HT1080 (cell line): ENCODE data around the gene FAM241B. TPM values are rescaled to one million over a fixed set of nuclear protein-coding genes. Genes with fewer than 3 reads are reported as not detected.

Experiments used
- DNase-seq: peaks from one replicate; pipeline ENCODE4 v3.0.0-alpha.2; 2015; ENCODE audit warnings: low read depth
- polyA plus RNA-seq, 2 experiments: library from polyadenylated mRNA; depleted of rRNA; stranded (reverse); fragments of >200 nt; gene quantifications; 2 replicates each; pipeline ENCODE4 v1.2.3, GENCODE V29; 2015
- total RNA-seq: library from RNA; depleted of rRNA; stranded (reverse); fragments of >200 nt; shearing (Covaris generic); gene quantifications from 2 replicates; pipeline ENCODE4 v1.2.3, GENCODE V29; 2014; rRNA removed

FAM241B gene, protein sequence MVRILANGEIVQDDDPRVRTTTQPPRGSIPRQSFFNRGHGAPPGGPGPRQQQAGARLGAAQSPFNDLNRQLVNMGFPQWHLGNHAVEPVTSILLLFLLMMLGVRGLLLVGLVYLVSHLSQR
- total RNA-seq: 4.1 and 4.6 TPM in 2 replicates
- 11.1 and 14.1 TPM in 2 replicates for polyA plus RNA-seq (2015; cell fraction: cytosol; rRNA removed)
- polyA plus RNA-seq (2015; cell fraction: nucleus; rRNA removed): 10.1 and 11.3 TPM in 2 replicates

DNA sequence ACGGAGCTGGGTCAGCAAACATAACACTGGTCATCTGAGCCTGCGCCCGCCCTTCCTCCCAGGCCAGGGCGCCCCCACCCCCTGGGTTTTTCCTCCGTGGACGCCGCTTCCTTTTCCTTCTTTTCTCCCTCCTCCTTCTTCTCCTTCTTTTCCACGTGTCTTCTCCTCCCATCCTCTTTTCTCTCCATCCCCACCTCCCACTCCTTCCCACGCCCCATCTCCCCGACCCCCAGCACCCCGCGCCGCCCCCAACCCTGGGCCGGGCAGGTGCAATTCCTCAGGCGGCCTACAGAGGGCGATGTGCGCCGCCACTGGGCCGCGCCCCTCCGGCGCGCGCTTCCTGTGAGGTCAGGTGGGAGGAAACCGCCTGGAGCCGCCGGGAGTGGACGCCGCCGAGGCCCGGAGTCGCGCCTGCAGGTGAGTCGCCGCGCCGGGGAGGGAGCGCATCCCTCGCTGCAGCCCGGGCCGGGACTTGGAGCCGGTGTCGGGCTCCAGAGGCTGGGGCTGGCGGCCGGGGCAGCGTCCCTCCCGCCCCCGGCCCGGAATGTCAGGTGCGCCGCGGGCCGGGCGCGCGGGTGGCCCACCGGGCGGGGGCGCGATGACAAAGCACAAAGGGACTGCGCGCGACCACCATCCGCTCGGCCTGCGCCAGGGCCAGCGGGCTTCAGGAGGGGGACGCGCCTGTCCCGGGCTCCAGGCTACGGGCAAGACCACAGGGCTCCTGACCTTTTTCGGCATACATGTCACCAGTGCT is at the start of gene FAM241B:
Gene FAM241B, plus strand, starts transcription at position 351 of the 754 bp plus-strand sequence. CDS start 1,497 bp downstream, outside the sequence.
- DNase-seq: peak; percentile 21

DNA sequence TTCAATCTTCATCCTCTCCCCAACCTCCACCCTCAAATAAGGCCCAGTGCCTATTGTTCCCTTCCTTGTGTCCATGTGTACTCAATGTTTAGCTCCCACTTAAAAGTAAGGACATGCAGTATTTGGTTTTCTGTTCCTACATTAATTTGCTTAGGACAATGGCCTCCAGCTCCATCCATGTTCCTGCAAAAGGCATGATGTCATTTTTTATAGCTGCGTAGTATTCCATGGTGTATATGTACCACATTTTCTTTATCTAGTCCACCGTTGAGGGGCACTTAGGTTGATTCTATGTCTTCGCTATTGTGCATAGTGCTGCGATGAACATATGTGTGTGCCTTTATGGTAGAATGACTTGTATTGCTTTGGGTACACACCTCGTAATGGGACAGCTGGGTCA is 49.6 kb upstream of the FAM241B start:
- no peak for DNase-seq

DNA sequence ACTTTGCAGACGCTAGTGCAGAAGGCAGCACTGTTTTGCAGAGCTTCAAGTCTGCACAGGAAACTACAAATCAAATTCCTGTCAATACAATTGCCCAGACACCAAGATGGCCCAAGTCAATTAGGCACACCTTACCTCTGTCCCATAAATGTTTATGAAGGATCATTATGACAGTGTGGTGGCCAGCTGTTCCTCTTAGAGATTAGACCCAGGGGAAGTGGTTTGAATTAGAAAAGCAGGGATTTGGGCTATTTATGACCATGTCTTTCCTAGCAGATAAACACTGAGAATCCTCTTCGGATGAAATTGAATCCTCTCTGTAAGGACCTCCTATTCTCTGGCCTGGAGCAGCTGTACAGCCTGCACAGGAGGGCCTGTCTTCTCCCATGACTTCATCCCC is 46.9 kb upstream of the FAM241B start:
- no peak for DNase-seq

DNA sequence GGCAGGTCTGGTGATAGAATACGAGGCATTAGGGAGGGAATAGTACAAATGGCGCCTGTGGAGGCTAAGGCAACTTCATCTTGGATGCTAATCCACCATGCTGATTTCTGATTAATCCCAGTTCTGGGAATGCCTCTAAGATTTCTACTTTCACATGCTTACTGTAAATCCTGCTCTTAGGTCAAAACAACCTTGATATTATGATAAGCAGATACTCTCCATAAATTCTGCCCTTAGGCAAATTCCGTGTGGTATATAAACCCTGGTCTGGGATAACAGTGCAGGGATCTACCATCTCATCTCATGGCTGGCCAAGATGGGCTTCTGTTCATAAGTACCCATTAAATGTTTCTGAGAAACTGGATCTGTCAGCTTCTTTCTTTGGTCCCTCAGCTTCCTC is 45.4 kb upstream of the FAM241B start:
- DNase-seq: no peak

DNA sequence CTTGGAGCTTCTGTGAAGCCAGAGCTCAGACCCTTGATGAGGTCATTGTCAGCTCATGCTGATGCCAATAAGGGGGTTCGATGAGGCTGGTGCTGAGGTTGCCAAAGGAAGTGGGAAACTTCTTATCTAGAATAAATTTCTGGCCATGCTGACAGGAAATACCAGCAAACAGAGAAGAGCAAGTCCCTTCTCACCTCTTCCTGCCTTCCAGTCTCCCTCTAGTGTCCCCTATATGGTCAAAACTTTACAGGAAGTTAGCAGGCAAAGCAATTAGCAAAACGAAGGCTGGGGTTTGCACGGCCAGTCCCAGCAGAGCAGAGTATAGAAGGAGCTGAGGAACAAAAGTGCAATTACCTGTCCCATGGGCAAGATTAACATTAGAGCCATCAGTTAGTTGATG is 41.7 kb upstream of the FAM241B start:
- DNase-seq: peak; percentile 17

DNA sequence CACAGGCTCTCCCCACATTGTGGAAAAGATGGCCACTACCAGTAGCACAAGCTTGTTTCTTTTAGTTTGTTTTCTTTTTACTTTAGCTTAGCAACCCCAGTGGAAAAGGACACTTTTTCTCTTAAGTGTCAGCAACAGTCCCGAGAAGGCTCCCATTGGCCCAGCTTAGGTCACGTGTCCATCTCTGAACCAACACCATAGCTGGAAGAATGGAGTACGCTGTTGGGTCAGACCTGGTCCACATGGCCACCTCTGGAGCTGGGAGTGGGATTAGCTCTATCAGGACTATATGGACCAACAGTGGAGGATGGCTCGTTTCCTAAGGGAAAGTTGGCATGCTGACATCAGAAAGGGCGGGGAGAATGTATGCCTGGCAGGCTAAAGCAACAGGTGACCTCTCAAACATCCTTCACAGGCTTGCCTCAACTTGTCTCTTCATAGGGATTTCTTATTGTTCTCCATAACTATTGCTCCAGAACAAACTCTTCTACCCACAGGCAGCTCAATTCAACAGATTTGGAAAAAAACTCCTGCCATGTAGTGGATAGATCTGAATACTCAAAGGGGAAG is 29.2 kb upstream of the FAM241B start:
- DNase-seq: no peak

DNA sequence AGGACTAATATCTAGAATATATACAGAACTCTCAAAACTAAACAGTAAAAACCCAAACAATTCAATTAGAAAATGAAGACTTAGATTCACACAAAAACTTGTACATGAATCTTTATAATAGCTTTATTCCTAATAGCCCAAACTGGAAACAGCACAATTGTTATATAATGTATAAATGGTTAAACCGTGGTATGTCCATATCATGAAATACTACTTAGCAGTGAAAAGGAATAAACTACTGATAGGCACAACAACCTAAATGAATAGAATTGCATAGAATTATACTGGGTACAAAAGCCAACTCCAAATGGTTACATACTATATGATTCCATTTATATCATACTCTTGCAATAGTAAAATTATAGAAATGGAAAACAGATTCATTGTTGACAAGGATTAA is 21.0 kb upstream of the FAM241B start:
- no peak for DNase-seq

DNA sequence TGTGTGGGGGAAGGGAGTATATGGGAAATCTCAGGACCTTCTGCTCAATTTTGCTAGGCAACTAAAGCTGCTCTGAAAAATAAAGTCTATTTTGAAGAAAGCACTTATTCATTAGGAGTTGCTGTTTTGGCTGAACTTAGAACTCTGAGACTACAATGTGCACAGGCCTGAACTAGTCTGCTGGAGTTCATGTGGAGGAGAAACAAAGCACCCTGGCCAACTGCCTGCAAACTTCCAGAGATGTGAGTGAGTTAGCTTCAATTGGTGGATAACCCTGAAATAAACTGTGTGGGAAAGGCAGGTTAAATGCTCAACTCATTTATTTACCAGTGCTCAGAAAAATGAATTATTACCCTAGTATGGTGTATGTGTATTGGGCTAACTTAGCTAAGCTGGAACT is 17.3 kb upstream of the FAM241B start:
- DNase-seq: no peak

DNA sequence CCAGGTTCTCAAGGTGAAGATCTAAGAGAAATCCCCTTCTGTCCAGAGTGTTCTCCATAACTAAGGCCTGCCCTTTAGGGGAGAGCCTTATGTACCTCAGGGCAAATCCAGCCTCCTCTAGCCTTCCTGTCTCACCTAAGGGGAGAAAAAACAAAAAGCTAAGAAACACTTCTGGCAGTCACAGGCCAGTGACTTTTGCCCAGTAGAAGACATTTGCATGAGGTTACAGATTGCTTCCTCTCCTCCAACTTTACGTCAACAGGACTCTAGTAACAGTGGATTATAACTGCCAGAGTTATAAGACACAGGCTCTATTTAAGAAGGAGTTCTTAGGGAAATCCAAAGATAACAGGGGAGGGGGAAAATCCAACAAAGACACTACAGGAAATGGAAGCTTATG is 15.9 kb upstream of the FAM241B start:
- DNase-seq: no peak

DNA sequence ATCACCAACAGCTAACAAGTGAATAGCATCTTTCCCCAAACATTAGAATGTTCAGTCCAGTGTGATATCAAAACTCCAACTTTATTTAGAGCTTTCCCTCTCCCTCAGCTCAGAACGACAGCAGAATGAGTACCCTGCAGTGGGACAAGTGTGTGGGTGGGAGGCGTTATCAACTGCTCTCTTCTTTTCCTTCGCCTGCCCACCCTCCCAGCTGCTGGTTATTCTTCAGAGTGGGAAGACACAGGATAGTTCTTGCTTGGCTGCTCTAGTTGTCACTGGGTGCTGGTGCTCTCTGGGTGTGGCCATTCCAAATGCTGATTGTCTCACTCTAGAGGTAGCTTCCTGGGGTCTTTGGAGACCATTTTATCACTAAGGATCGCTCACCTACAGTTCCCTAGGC is 13.7 kb upstream of the FAM241B start:
- DNase-seq: no peak

DNA sequence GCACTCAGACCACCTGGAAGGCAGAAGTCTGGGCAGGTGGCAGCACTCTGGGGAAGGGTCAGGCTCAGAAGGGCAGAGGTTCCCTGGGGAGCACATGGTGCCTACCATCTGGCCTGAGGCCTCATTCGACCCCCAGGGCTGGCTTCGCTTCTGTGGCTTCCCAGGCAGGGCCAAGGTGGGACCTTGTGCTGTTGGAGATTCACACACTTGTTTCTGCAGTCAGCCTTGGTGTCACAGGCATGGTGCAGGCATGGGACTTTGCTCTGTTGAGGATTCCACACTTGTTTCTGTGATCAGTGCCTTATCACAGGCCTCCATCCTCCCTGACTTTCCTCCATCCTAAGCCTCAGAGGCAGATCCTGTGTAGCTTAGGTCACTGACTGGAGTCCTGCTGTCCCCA is 11.3 kb upstream of the FAM241B start:
- no peak for DNase-seq

DNA sequence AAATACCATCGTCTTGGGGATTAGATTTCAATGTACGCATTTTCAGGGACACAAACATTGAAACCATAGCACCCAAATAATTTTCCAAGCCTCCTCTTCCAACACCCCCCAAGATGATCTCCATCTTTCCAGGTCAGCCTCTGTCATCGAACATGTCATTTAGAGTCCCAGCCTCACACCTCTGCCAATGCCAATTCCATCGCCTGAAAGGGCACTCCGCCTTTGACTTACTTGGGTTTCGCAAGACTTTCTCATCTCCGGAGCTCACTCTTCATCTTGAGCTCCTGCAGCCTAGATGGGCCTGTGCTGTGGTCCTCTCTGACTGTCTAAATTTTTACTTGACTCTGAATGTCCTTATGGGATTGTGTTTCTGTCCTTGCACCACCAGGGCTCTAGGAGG is 10.4 kb upstream of the FAM241B start:
- no peak for DNase-seq

DNA sequence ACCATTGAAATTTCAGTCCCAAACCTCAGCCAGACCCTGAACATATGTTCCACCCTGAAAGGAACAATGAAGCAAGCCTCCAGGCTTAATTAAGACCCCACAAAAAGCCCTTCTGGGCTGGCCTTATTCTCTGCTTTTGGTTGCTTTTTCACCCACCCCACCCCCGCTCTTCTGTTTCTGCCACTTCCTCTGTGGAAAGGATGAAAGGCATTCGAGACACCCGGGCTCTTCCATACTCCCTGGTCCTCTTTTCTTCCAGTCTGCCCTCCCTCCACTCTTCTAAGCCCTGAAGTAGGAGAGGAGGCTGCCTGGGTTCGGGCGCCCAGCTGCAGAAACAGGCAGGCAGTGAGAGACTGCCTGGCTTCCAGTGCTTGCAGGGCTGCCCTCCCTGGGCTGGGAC is 9.4 kb upstream of the FAM241B start:
- no peak for DNase-seq

DNA sequence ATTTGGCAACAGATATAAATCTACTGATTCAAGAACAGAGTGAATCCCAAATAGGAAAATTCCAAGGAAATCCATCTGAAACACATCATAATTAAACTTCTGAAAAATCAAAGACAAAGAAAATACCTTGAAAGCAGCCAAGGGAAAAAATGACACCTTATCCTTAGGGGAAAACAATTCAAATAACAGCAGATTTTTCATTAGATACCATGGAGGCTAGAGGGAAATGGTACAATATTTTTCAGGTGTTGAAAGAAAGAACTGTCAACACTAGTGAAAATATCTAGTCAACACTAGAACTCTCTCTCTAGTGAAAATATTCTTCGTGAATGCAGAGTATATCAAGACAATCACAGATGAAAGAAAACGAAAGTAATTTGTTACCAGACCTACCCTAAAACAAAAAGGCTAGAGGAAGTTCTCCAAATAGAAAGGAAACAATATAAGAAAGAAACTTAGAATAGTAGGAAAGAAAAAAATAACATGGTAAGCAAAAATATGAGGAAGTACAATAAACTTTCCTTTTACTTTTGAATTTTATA is 5.7 kb upstream of the FAM241B start:
- no peak for DNase-seq

DNA sequence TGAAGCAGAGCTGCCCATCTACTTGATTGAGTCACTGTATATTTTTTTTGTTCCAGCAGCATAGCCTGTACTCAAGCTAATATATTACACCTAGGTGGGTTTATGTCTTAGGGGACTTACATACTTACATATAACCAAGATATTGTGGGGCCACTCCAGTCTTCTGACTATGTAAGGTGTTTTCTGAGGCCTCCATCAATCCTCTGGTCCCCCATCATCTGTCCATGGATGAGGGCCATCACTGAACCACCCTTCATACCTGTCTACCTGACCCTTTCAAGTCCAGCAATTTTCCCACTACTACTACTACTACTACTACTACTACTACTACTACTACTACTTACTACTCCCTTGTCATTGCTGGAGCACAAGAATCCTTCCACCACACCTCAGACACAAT is 3.2 kb upstream of the FAM241B start:
- no peak for DNase-seq

DNA sequence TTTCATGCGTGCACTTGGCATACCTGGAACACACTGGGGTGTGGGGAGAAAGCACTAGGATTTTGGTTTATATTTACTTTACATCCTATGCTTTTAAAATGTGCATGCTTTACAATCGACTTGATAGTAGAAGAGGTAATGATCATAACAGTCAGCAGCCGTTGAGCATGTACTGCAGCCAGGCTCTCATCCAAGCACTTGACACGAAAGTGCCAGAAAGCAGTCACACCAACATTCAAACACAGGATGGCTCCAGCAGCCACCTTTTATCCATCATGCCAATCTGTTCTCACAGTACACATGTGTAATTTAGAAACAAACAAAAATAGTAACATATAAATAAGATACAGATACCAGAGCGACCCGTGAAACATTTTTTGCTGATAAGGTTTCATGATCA is 1.2 kb upstream of the FAM241B start:
- no peak for DNase-seq

DNA sequence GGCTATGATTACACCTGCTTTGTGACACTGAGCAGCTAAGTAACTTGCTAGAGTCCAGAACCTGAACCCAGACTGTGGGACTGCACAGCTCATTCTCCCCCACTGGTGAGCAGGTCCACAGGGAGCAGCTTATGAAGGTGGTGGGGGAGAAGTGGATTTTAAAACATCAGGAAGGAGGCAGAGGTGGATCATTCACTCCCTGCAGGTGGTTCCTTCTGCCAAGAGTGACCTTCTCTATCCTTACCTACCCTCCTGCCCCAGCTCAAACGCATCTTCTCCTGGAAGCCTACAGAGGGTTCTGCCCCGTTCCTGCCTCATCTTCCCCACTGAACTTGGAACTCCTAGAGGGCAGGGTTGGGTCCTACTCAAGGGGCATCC is 539 bp upstream of the FAM241B start:
- DNase-seq: no peak

DNA sequence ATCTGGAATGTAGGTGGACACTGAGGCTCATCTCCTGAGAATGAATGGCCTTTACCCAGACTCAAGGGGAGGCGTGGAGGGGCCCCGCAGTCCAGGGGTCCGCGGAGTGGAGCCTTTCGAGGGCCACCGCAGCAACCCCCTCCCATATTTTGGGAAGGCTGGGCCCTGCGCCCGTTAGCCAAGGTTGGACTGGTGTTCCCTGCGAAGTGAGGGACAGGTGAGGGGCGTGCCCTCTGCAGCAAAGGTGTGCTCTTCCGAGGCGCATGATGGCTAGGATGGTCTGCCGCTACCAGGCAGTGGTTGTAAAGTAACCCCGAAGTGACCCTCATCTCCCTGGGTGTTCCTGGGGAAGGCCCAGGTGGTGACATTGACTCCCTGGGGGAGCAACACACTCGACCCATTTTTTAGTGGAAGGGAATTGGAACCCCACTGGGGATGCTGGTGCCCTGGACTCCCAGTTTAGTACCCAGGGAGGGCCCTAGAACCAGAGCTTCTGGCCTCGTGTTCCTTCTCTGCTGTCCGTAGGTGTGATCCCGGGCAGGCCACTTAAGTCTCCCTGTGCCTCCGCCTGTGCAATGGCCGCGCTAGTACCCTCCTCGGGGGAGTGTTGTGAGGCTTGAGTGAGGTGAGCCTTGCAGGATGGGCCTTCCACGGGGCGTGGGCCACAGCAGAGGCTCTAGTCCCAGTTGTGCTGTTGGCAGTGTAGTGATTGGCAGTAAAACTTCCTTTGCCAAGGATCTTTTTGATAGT is 779 bp downstream of the FAM241B start:
- no peak for DNase-seq

DNA sequence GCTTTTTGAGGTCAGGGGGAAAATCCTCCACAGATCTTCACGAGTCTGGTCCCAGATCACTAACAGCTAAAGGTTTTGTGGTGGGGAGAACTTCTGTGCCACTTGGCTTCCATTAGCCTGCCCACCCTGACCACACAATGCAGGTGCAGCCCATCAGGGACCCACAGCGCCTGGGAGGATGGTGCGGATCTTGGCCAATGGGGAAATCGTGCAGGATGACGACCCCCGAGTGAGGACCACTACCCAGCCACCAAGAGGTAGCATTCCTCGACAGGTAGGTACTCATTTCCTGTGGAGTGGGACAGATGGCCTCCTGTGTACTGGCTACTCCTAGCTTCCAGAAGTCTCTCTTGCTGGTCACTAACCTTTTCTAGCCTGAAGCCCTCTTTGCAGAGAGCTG is 1.5 kb downstream of the FAM241B start:
- no peak for DNase-seq

DNA sequence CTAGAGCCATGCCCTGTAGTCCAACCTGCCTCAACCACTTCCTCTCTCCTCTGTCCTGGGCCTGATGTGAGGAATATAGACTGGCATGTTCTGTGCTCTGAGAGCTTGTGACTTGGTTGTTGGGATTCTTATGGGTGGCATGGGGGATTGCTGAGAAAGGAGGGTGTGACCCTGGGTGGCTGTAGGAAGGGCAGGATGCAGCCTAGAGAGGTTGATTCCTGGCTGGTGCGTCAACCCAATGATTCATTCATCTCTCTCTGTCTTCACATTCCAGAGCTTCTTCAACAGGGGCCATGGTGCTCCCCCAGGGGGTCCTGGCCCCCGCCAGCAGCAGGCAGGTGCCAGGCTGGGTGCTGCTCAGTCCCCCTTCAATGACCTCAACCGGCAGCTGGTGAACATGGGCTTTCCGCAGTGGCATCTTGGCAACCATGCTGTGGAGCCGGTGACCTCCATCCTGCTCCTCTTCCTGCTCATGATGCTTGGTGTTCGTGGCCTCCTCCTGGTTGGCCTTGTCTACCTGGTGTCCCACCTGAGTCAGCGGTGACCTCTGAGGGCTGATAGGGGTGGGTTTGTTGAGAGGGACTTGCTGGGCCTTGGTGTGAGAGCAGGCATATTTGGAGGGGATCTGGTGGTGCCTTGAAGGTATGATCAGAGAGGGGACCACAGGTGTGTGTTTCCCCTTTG is 2.6 kb downstream of the FAM241B start:
- peak; percentile 86 for DNase-seq
